Sigmoid colon (tissue), 4 donors: Measurements from ENCODE around the gene ADIPOR1.

Experiments used
- POLR2AphosphoS5 ChIP-seq, 4 donors: sonication (generic); formaldehyde crosslinking; IDR thresholded peaks; one replicate each; pipeline ENCODE4 v1.6.1; 2017; ENCODE audit warnings: antibody characterized with exemption in 4 of 4
- TF ChIP-seq, protein P1 (sequence below), 4 experiments: fragments of 450-650 bp in 3 of 4; fragments of 200-600 bp in 1 of 4; IDR thresholded peaks; one replicate each; pipeline ENCODE4 v1.5.1; 2016 to 2019; ENCODE audit warnings: antibody characterized with exemption in 4 of 4, mild to moderate bottlenecking in 3 of 4, moderate library complexity in 2 of 4

DNA sequence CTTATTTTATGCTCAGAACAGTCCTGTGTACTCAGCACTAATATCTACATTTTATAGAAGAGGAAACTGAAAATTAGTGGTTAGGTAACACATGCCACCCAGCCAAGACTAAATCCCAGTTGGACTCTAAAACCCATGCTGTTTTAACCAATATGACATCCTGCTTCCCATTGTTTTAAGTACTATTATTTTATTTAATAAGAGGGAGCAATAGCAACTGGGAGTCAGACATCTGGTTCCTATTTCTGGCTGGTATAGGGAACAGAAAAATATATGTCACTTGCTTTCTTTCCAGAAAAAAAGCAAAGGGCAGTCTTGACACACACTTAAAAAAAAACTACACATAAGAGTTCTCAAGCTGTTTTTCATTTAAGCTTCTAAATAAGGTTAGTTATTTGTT lies 43.0 kb downstream of the ADIPOR1 start:
- TF ChIP-seq, protein P1, sequence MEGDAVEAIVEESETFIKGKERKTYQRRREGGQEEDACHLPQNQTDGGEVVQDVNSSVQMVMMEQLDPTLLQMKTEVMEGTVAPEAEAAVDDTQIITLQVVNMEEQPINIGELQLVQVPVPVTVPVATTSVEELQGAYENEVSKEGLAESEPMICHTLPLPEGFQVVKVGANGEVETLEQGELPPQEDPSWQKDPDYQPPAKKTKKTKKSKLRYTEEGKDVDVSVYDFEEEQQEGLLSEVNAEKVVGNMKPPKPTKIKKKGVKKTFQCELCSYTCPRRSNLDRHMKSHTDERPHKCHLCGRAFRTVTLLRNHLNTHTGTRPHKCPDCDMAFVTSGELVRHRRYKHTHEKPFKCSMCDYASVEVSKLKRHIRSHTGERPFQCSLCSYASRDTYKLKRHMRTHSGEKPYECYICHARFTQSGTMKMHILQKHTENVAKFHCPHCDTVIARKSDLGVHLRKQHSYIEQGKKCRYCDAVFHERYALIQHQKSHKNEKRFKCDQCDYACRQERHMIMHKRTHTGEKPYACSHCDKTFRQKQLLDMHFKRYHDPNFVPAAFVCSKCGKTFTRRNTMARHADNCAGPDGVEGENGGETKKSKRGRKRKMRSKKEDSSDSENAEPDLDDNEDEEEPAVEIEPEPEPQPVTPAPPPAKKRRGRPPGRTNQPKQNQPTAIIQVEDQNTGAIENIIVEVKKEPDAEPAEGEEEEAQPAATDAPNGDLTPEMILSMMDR (IDR thresholded peaks at IDR 0.05): no peak
- TF ChIP-seq POLR2AphosphoS5 (IDR thresholded peaks at IDR 0.05): no peak
